Cerebellar cortex (tissue), 1 donor: ENCODE measurements around the gene CASP2.

Experiments
- DNase-seq: peaks from one replicate; pipeline ENCODE4 v3.0.0-alpha.2; 2015; ENCODE audit warnings: low spot score

The CASP2 gene

GRCh38 chr7:143287935-143288826 lies at the start of gene CASP2:
TSS of gene CASP2 (plus strand) at chr7:143288351. CDS start at chr7:143288456, 105 bp downstream.
- peak; percentile 96 for DNase-seq

- DNase-seq, result no peak
These were observed 48.3 kb upstream of the CASP2 start for GRCh38 chr7:143239813-143240212.

GRCh38 chr7:143240291-143241168 lies 47.6 kb upstream of the CASP2 start:
- DNase-seq, result peak; percentile 79

- no peak for DNase-seq
These were observed 45.8 kb upstream of the CASP2 start for GRCh38 chr7:143242306-143242705.

GRCh38 chr7:143243111-143243510 lies 45.0 kb upstream of the CASP2 start:
- DNase-seq, result no peak

GRCh38 chr7:143243614-143244013 lies 44.5 kb upstream of the CASP2 start:
- no peak for DNase-seq

- no peak for DNase-seq
These were observed 43.8 kb upstream of the CASP2 start for GRCh38 chr7:143244321-143244720.

- DNase-seq, result no peak
These were observed 43.0 kb upstream of the CASP2 start for GRCh38 chr7:143245123-143245522.

GRCh38 chr7:143247372-143247771 lies 40.8 kb upstream of the CASP2 start:
- DNase-seq, result no peak

GRCh38 chr7:143248761-143249354 lies 39.3 kb upstream of the CASP2 start:
- DNase-seq, result no peak

- no peak for DNase-seq
These were observed 38.0 kb upstream of the CASP2 start for GRCh38 chr7:143250199-143250598.

GRCh38 chr7:143250822-143251221 lies 37.3 kb upstream of the CASP2 start:
- no peak for DNase-seq

GRCh38 chr7:143252006-143252405 lies 36.1 kb upstream of the CASP2 start:
- no peak for DNase-seq

- DNase-seq, result no peak
These were observed 32.6 kb upstream of the CASP2 start for GRCh38 chr7:143255564-143255963.

- DNase-seq, result no peak
These were observed 31.8 kb upstream of the CASP2 start for GRCh38 chr7:143256325-143256724.

GRCh38 chr7:143256932-143257331 lies 31.2 kb upstream of the CASP2 start:
- DNase-seq, result no peak

GRCh38 chr7:143257501-143257900 lies 30.6 kb upstream of the CASP2 start:
- DNase-seq, result no peak

GRCh38 chr7:143258831-143259230 lies 29.3 kb upstream of the CASP2 start:
- DNase-seq, result no peak

GRCh38 chr7:143259765-143260164 lies 28.4 kb upstream of the CASP2 start:
- no peak for DNase-seq

- DNase-seq, result no peak
These were observed 26.2 kb upstream of the CASP2 start for GRCh38 chr7:143261901-143262300.

- peak; percentile 75 for DNase-seq
These were observed 24.6 kb upstream of the CASP2 start, which contains the start of gene GSTK1 for GRCh38 chr7:143263266-143264195. TSS of gene GSTK1 (plus strand) at chr7:143263441. CDS start at chr7:143263514, 73 bp downstream.
